ENCODE measurements around the gene SLC6A1. TPM values are rescaled to one million over a fixed set of nuclear protein-coding genes. Genes with fewer than 3 reads are reported as not detected.

The SLC6A1 gene
- total and polyA plus RNA-seq, 12 donors: 0.55 to 2.7 (median 1.7) TPM

GRCh38 chr3:10968401-10968800, 24.1 kb upstream of the SLC6A1 start:
- Histone ChIP-seq H3K9me3 (no peaks in the 10 kb centered on the region), H3K4me3 (no peak overlapping the region), H3K4me1 (peaks cover 0 to 4% (median 0%) of the 10 kb centered on the region in 9 donors), H3K27me3 (peaks cover 0 to 63% (median 27%) of the 10 kb centered on the region in 7 donors), H3K27ac (no peak overlapping the region), H3K36me3 (no peaks in the 10 kb centered on the region)
- DNase-seq (no peak), ATAC-seq (no peak)
- intact Hi-C loops (cut with DNase I): no loop called here
- TF ChIP-seq CTCF (IDR thresholded peaks at IDR 0.05): no peak
- WGBS, 2 donors: 46 to 55% methylated on average over 4 of the region's 4 CpGs

- Histone ChIP-seq H3K9me3 (no peaks in the 10 kb centered on the region), H3K4me1 (peaks cover 0 to 4% (median 0%) of the 10 kb centered on the region in 9 donors), H3K27ac (no peak overlapping the region), H3K4me3 (no peak overlapping the region), H3K27me3 (peaks cover 0 to 51% (median 40%) of the 10 kb centered on the region in 7 donors), H3K36me3 (no peaks in the 10 kb centered on the region)
- no peak for TF ChIP-seq CTCF (IDR thresholded peaks at IDR 0.05)
- DNase-seq (no peak), ATAC-seq (no peak)
- WGBS, 2 donors: 75 to 81% methylated on average over 5 of the region's 5 CpGs
- intact Hi-C loops (cut with DNase I): no loop called here
These were observed 22.1 kb upstream of the SLC6A1 start for GRCh38 chr3:10970306-10970960.

GRCh38 chr3:10972072-10972782, 20.3 kb upstream of the SLC6A1 start:
- no peaks in the 10 kb centered on the region for H3K9me3 ChIP-seq
- H3K27ac ChIP-seq: no peak overlapping the region
- peaks cover 0 to 40% (median 30%) of the 10 kb centered on the region in 7 donors for H3K27me3 ChIP-seq
- WGBS, 2 donors: 50 to 52% methylated on average over 10 of the region's 10 CpGs
- H3K36me3 ChIP-seq: no peaks in the 10 kb centered on the region
- DNase-seq (no peak), ATAC-seq (no peak)
- no peak overlapping the region for H3K4me3 ChIP-seq
- intact Hi-C loops (cut with DNase I): no loop called here
- TF ChIP-seq CTCF (IDR thresholded peaks at IDR 0.05): no peak
- peaks cover 0 to 4% (median 0%) of the 10 kb centered on the region in 9 donors for H3K4me1 ChIP-seq

- H3K27me3 ChIP-seq: peaks cover 0 to 38% (median 30%) of the 10 kb centered on the region in 7 donors
- 78 to 79% methylated on average over 13 of the region's 13 CpGs for WGBS, 2 donors
- H3K36me3 ChIP-seq: no peaks in the 10 kb centered on the region
- peaks cover 0 to 4% (median 0%) of the 10 kb centered on the region in 9 donors for H3K4me1 ChIP-seq
- no peak for TF ChIP-seq CTCF (IDR thresholded peaks at IDR 0.05)
- intact Hi-C loops (cut with DNase I): no loop called here
- no peak for DNase-seq
- no peak overlapping the region for H3K27ac ChIP-seq
- no peak overlapping the region for H3K4me3 ChIP-seq
- ATAC-seq: no peak
- H3K9me3 ChIP-seq: no peaks in the 10 kb centered on the region
These were observed 19.4 kb upstream of the SLC6A1 start for GRCh38 chr3:10973046-10973595.
